G401 (cell line): ENCODE results near the gene MAGEA1. TPM values are rescaled to one million over a fixed set of nuclear protein-coding genes. Genes with fewer than 3 reads are reported as not detected.

Experiments used
- total RNA-seq: library from RNA; depleted of rRNA; stranded (reverse); fragments of >200 nt; shearing (Covaris generic); gene quantifications from 2 replicates; pipeline ENCODE4 v1.2.3, GENCODE V29; 2014; rRNA removed

The MAGEA1 gene
- total RNA-seq, 1 experiment from 2014 or later: not detected

Other genes with a start within 250 kb of the MAGEA1 start
- gene PNMA5, start 185.2 kb upstream of the MAGEA1 start, total RNA-seq: not detected in 2 replicates
- not detected in 2 replicates for gene PNMA3, start 122.8 kb upstream of the MAGEA1 start, total RNA-seq
- gene PNMA6A, start 106.8 kb upstream of the MAGEA1 start, total RNA-seq: 9.1 and 15.1 TPM in 2 replicates
- 0.03 TPM in 1 of 2 replicates, not detected in the other for gene PNMA6F, start 142.5 kb downstream of the MAGEA1 start, total RNA-seq
- 1.8 and 2.9 TPM in 2 replicates for gene ZNF275, start 154.9 kb downstream of the MAGEA1 start, total RNA-seq
- gene PNMA6E, start 222.1 kb downstream of the MAGEA1 start, total RNA-seq: not detected in 2 replicates
- gene ZFP92, start 232.2 kb downstream of the MAGEA1 start, total RNA-seq: not detected in 2 replicates